ENCODE data around the gene BNIP3.

Gene BNIP3

GRCh38 chr10:131981429-131982184 is at the start of gene BNIP3:
Gene BNIP3, minus strand, starts transcription at chr10:131981923. Its CDS starts 117 bp downstream, at chr10:131981806.
- peak; percentile 53 for DNase-seq (ENCODE audit: low read depth)

- no peak for DNase-seq (ENCODE audit: low read depth)
Observed at GRCh38 chr10:132030898-132031463, 49.3 kb upstream of the BNIP3 start.

- DNase-seq (ENCODE audit: low read depth), result no peak
Observed at GRCh38 chr10:132028706-132029105, 47.0 kb upstream of the BNIP3 start.

GRCh38 chr10:132027423-132027983 is 45.8 kb upstream of the BNIP3 start:
- no peak for DNase-seq (ENCODE audit: low read depth)

GRCh38 chr10:132023092-132023811 is 41.5 kb upstream of the BNIP3 start:
- no peak for DNase-seq (ENCODE audit: low read depth)

GRCh38 chr10:132022241-132022640 is 40.5 kb upstream of the BNIP3 start:
- no peak for DNase-seq (ENCODE audit: low read depth)

GRCh38 chr10:132021504-132022143 is 39.9 kb upstream of the BNIP3 start:
- no peak for DNase-seq (ENCODE audit: low read depth)

- no peak for DNase-seq (ENCODE audit: low read depth)
Observed at GRCh38 chr10:132021046-132021445, 39.3 kb upstream of the BNIP3 start.

GRCh38 chr10:132020456-132020855 is 38.7 kb upstream of the BNIP3 start:
- DNase-seq (ENCODE audit: low read depth), result no peak

- DNase-seq (ENCODE audit: low read depth), result no peak
Observed at GRCh38 chr10:132019366-132019765, 37.6 kb upstream of the BNIP3 start.

- DNase-seq (ENCODE audit: low read depth), result no peak
Observed at GRCh38 chr10:132018446-132018845, 36.7 kb upstream of the BNIP3 start.

- no peak for DNase-seq (ENCODE audit: low read depth)
Observed at GRCh38 chr10:132016514-132016913, 34.8 kb upstream of the BNIP3 start.

- DNase-seq (ENCODE audit: low read depth), result no peak
Observed at GRCh38 chr10:132011445-132011844, 29.7 kb upstream of the BNIP3 start.

GRCh38 chr10:132011024-132011423 is 29.3 kb upstream of the BNIP3 start:
- DNase-seq (ENCODE audit: low read depth), result no peak

- no peak for DNase-seq (ENCODE audit: low read depth)
Observed at GRCh38 chr10:132010483-132010882, 28.8 kb upstream of the BNIP3 start.

- DNase-seq (ENCODE audit: low read depth), result no peak
Observed at GRCh38 chr10:132009575-132009974, 27.9 kb upstream of the BNIP3 start.

- DNase-seq (ENCODE audit: low read depth), result no peak
Observed at GRCh38 chr10:132007681-132008080, 26.0 kb upstream of the BNIP3 start.

- DNase-seq (ENCODE audit: low read depth), result no peak
Observed at GRCh38 chr10:132006966-132007365, 25.2 kb upstream of the BNIP3 start.

- no peak for DNase-seq (ENCODE audit: low read depth)
Observed at GRCh38 chr10:132005147-132005546, 23.4 kb upstream of the BNIP3 start.

- no peak for DNase-seq (ENCODE audit: low read depth)
Observed at GRCh38 chr10:132004052-132004451, 22.3 kb upstream of the BNIP3 start.

GRCh38 chr10:132003282-132003924 is 21.7 kb upstream of the BNIP3 start:
- no peak for DNase-seq (ENCODE audit: low read depth)

- no peak for DNase-seq (ENCODE audit: low read depth)
Observed at GRCh38 chr10:132002004-132002403, 20.3 kb upstream of the BNIP3 start.
